ENCODE results near the gene IQGAP2.

DNA sequence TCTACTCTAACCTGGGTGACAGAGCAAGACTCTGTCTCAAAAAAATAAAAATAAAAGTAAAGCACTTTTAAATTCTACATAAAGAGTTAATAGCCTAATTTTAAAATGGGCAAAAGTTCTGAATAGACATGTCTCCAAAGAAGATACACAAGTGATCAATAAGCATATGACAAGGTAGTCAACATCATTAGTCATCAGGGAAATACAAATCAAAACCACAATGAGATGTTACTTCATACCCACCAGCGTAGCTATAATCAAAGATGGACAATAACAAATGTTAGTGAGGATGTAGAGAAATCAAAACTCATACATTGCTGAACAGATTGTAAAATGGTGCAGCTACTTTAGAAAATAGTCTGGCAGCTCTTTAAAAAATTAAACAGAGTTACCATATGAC, 64.1 kb downstream of the IQGAP2 start:
- no peak for TF ChIP-seq FOXK2 (IDR thresholded peaks at IDR 0.05)
- no peak for TF ChIP-seq FOXA1 (IDR thresholded peaks at IDR 0.05)
- TF ChIP-seq NFRKB (IDR thresholded peaks at IDR 0.05), result no peak
- no peak for TF ChIP-seq SP1 (IDR thresholded peaks at IDR 0.05)
- no peak for TF ChIP-seq FOXM1 (IDR thresholded peaks at IDR 0.05; ENCODE audit: borderline replicate concordance)
- no peak for TF ChIP-seq BHLHE40 (IDR thresholded peaks at IDR 0.05; ENCODE audit: borderline replicate concordance)
- no peak for TF ChIP-seq L3MBTL2 (conservative IDR thresholded peaks at IDR 0.05)
- TF ChIP-seq SUZ12 (IDR thresholded peaks at IDR 0.05), result no peak
- TF ChIP-seq HDGF (IDR thresholded peaks at IDR 0.05; ENCODE audit: borderline replicate concordance), result no peak
- no peak for TF ChIP-seq TARDBP (IDR thresholded peaks at IDR 0.05)
